Activated CD4-positive, alpha-beta T cell treated with anti-CD3 and anti-CD28 coated beads, Interleukin-2, amount 10 ng/mL, durations not matched to agents 7 days and 5 days (primary cell): ENCODE results near the gene RET. TPM values are rescaled to one million over a fixed set of nuclear protein-coding genes. Genes with fewer than 3 reads are reported as not detected.

Source experiments
- CTCF ChIA-PET: fragments of 350-600 bp; sonication (Branson Sonifier 250); formaldehyde crosslinking; loops from one replicate; lab custom pipeline; 2021; ENCODE audit warnings: antibody characterized with exemption; lab: Charles Lee
- POLR2A ChIA-PET: fragments of 350-600 bp; sonication (Branson Sonifier 250); formaldehyde crosslinking; loops from one replicate; lab custom pipeline; 2021; ENCODE audit warnings: antibody characterized with exemption; lab: Charles Lee
- DNase-seq: peaks from one replicate; pipeline ENCODE4 v3.0.0-alpha.2; 2020
- H3K27ac Mint-ChIP-seq: one replicate; pipeline ENCODE4 v1.8.0; 2021; ENCODE audit warnings: mild to moderate bottlenecking, moderate library complexity, mixed read lengths
- H3K27me3 Mint-ChIP-seq: one replicate; pipeline ENCODE4 v1.8.0; 2021; ENCODE audit warnings: mixed read lengths
- H3K36me3 Mint-ChIP-seq: one replicate; pipeline ENCODE4 v1.8.0; 2021; ENCODE audit warnings: low read depth, mixed read lengths
- H3K4me1 Mint-ChIP-seq: one replicate; pipeline ENCODE4 v1.8.0; 2021; ENCODE audit warnings: mixed read lengths
- H3K4me3 Mint-ChIP-seq: one replicate; pipeline ENCODE4 v1.8.0; 2021; ENCODE audit warnings: mild to moderate bottlenecking, moderate library complexity, mixed read lengths
- H3K9me3 Mint-ChIP-seq: one replicate; pipeline ENCODE4 v1.8.0; 2021; ENCODE audit warnings: mixed read lengths
- total RNA-seq, 2 experiments: library from RNA; stranded (reverse); gene quantifications; one replicate each; pipeline ENCODE4 v1.2.3, GENCODE V29; 2021

RET gene
- total RNA-seq, 2 experiments from 2014 or later = 0.10 TPM

DNA sequence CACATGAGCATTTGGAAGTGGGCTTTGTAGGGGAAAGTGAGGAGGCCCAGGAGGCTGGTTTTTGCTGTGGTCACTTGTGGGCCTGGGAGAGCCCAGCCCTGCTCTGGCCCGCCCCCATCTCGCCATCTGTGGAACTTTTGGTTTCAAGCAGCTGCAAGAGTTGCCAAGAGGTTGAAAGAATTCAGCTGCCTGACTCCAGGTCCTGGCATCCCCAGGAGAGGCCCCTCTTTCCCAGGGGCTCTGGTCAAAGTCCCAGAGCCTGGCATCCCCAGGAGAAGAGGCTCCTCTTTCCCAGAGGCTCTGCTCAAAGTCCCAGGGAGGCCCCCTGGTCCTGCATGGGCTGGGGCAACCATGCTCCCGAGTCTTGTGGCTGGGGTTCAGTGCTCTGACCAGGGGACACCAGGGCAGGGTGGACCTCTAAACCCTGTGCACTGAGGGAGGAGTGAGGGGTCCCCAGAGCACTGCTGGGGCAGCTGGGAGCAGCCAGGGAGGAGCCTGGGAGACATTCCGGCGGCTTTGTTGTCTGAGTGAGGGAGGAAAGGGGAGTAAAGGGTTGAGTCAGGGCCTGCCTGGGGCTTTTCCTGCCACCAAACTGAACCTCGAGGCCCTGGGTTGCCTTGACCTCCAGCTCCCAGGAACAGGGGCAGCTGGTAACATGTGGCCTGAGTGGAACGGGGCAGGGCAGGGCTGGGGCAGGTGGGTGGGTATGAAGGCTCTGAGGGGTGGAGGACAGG lies 33.6 kb downstream of the RET start:
- POLR2A ChIA-PET = no interaction called here
- Mint-ChIP-seq H3K9me3 (no peaks in the 10 kb centered on the region), H3K27me3 (no peaks in the 10 kb centered on the region), H3K4me3 (no peak overlapping the region), H3K4me1 (peaks cover 23% of the 10 kb centered on the region), H3K36me3 (no peaks in the 10 kb centered on the region), H3K27ac (peak overlapping the region; percentile 25)
- no peak for DNase-seq
- CTCF ChIA-PET = no interaction called here

DNA sequence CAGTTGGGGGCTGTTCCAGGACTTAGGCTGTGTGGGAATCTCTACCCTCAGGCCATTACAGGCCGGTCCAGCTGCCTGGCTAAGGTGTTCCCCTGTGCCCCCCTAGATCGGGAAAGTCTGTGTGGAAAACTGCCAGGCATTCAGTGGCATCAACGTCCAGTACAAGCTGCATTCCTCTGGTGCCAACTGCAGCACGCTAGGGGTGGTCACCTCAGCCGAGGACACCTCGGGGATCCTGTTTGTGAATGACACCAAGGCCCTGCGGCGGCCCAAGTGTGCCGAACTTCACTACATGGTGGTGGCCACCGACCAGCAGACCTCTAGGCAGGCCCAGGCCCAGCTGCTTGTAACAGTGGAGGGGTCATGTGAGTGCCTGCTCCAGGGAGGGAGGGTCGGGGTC lies 34.2 kb downstream of the RET start:
- Mint-ChIP-seq H3K36me3 (no peaks in the 10 kb centered on the region), H3K4me1 (peaks cover 18% of the 10 kb centered on the region), H3K9me3 (no peaks in the 10 kb centered on the region), H3K4me3 (no peak overlapping the region), H3K27me3 (no peaks in the 10 kb centered on the region), H3K27ac (peak overlapping the region; percentile 25)
- no peak for DNase-seq
- POLR2A ChIA-PET = interaction anchor here (0.9 kb wide), 1 partner anchor 10 kb away, joined by 3 read pairs; no protein-coding TSS in a partner anchor
- CTCF ChIA-PET = no interaction called here

DNA sequence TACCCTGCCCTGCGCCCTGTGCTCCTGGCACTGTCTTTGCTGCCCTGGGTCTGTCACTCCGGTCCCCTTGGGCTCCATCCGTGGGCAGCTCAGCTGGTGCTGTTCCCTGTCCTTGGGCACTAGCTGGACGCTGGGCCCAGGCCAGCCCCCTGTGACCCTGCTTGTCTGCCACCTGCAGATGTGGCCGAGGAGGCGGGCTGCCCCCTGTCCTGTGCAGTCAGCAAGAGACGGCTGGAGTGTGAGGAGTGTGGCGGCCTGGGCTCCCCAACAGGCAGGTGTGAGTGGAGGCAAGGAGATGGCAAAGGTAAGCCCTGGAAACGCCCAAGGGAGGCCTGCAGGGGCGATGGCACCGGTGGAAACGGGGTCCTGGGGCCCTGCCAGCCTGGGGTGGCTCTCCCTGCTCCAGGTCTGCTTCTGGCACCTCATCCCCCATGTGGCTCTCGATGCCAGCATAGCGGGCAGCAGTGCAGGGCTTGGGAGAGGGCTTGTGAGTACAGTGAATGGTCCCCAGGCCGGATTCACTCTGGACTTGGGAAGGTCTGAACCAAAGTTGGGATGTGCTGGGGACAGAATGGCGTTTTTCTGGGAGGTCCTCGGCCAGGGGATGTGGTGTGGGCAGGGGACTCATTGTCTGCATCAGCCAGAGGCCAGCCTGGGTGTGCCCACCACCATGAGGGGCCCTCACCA lies 35.2 kb downstream of the RET start:
- DNase-seq = no peak
- Mint-ChIP-seq H3K27ac (no peak overlapping the region), H3K9me3 (no peaks in the 10 kb centered on the region), H3K27me3 (no peaks in the 10 kb centered on the region), H3K4me3 (no peak overlapping the region), H3K36me3 (no peaks in the 10 kb centered on the region), H3K4me1 (peaks cover 8% of the 10 kb centered on the region)
- CTCF ChIA-PET = no interaction called here
- POLR2A ChIA-PET = interaction anchor here (0.9 kb wide), 1 partner anchor 9 kb away, joined by 3 read pairs; no protein-coding TSS in a partner anchor

DNA sequence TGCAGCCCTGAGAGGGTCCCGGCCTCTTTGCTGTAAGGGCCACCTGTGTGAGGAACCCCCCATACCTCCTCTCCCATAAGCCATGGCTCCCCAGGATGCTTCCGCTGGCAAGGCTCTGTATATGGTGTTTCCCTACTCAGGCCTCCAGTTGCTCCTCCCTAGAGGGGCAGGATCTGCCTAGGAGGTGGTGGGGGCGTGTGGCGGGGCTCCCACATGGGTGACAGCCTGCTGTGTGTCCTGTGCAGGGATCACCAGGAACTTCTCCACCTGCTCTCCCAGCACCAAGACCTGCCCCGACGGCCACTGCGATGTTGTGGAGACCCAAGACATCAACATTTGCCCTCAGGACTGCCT lies 35.7 kb downstream of the RET start:
- CTCF ChIA-PET = no interaction called here
- Mint-ChIP-seq H3K4me3 (no peak overlapping the region), H3K27ac (no peak overlapping the region), H3K27me3 (no peaks in the 10 kb centered on the region), H3K9me3 (no peaks in the 10 kb centered on the region), H3K36me3 (no peaks in the 10 kb centered on the region), H3K4me1 (peaks cover 7% of the 10 kb centered on the region)
- POLR2A ChIA-PET = no interaction called here
- no peak for DNase-seq

DNA sequence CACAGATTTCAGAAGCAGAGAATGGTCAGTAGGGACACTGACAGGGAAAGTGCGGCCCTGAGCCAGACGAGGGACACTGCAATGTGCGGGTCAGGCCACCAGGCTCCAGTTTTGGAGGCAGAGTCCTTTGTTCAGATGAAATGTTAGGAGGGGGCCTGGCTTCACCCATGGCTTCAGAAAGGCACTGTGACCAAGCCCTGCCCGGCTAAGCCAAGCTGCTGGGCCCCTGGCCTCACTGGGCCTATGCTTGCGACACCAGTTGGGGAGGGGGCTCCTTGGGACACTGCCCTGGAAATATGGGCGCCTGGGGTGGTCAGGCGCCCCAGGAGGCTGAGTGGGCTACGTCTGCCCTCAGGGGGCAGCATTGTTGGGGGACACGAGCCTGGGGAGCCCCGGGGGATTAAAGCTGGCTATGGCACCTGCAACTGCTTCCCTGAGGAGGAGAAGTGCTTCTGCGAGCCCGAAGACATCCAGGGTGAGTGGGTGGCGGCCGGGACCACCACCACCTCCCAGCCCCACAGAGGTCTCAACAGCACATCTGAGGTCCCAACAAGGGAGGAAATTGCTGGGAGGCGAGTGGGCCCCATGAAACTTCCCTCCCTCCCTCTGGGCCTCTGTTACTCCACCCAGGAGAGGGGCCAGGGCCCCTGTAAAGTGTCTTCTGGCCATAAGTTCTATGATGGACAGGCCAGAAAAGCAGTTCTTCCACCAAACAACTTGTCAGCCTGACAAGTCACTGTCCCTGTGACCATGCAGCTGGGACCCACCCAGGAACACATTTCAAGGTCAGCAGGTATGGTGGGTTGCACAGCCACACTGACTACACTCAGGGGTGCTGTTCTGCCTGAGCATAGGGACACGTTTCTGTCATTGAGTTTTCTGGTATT lies 36.6 kb downstream of the RET start:
- ChIA-PET CTCF (no interaction called here), POLR2A (no interaction called here)
- no peaks in the 10 kb centered on the region for H3K9me3 Mint-ChIP-seq
- DNase-seq = no peak
- H3K27ac Mint-ChIP-seq = no peak overlapping the region
- no peaks in the 10 kb centered on the region for H3K36me3 Mint-ChIP-seq
- H3K4me1 Mint-ChIP-seq = peaks cover 7% of the 10 kb centered on the region
- no peak overlapping the region for H3K4me3 Mint-ChIP-seq
- no peaks in the 10 kb centered on the region for H3K27me3 Mint-ChIP-seq

DNA sequence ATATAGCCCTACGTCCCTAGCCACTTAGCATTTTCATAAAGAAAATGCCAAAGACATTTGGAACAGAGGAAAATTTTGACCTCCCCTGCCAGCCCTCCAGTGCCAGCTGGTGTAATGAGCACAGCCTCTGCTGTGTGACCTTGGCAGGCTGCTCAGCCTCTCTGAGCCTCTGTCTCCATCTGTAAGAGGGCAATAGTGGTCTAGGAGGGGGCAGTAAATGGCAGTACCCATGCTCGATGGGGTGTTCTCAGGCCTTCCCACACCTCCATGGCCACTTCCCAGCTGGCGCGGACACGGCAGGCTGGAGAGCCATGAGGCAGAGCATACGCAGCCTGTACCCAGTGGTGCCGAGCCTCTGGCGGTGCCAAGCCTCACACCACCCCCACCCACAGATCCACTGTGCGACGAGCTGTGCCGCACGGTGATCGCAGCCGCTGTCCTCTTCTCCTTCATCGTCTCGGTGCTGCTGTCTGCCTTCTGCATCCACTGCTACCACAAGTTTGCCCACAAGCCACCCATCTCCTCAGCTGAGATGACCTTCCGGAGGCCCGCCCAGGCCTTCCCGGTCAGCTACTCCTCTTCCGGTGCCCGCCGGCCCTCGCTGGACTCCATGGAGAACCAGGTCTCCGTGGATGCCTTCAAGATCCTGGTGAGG lies 37.3 kb downstream of the RET start:
- Mint-ChIP-seq H3K4me1 (peaks cover 11% of the 10 kb centered on the region), H3K4me3 (no peak overlapping the region), H3K27ac (no peak overlapping the region), H3K27me3 (no peaks in the 10 kb centered on the region), H3K9me3 (no peaks in the 10 kb centered on the region), H3K36me3 (no peaks in the 10 kb centered on the region)
- ChIA-PET CTCF (interaction anchor here (0.9 to 1.6 kb wide), 2 partner anchors 11 to 25 kb away, joined by 3 to 4 read pairs; no protein-coding TSS in a partner anchor), POLR2A (no interaction called here)
- no peak for DNase-seq

DNA sequence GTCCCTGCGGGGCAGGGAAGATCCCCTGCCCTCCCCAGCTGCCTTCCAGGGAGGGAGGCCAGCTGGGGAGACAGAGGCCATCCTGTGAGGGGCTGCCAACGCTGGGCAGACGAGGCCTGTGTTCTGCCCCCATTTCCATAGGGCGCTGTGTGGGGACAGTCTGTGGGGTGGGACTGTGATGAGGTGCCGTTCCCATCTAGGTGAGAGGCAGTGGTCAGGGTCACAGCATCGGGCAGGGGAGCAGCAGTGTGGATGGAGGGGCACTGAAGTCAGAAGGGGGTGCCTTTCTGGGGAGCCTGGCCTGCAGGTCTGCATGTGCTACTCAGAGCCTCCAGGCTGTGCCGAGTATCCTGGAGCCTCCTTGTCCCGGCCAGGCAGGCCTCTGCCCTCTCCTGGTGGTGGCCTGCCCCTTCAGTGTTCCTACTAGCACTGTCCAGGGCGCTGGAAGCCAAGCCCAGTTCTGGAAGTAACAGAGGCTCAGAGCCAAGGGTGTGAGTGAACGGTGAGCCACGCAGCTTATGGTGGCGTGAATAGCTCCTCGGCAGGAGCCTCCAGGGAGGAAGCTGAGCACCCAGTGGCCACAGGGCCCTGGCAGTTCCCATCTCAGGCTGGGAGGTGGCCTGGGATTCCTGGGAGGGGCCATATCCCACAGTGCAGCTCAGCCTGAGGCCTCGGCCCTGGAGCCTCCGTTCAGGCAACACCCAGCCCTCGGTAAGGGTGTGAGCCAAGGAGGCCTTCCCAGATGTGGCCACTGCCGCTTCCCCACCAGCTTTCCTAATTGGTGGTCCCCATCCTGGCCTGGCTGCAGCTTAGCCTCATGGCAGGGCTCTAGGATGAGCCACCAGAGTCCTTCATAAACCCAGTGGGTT lies 38.1 kb downstream of the RET start:
- no peaks in the 10 kb centered on the region for H3K36me3 Mint-ChIP-seq
- no peak overlapping the region for H3K4me3 Mint-ChIP-seq
- no peak overlapping the region for H3K27ac Mint-ChIP-seq
- H3K27me3 Mint-ChIP-seq = no peaks in the 10 kb centered on the region
- no peak for DNase-seq
- H3K4me1 Mint-ChIP-seq = peaks cover 15% of the 10 kb centered on the region
- ChIA-PET CTCF (interaction anchor here (0.9 to 1.6 kb wide), 3 partner anchors 9 to 24 kb away, joined by 3 to 7 read pairs (median 4); no protein-coding TSS in a partner anchor), POLR2A (no interaction called here)
- H3K9me3 Mint-ChIP-seq = no peaks in the 10 kb centered on the region

DNA sequence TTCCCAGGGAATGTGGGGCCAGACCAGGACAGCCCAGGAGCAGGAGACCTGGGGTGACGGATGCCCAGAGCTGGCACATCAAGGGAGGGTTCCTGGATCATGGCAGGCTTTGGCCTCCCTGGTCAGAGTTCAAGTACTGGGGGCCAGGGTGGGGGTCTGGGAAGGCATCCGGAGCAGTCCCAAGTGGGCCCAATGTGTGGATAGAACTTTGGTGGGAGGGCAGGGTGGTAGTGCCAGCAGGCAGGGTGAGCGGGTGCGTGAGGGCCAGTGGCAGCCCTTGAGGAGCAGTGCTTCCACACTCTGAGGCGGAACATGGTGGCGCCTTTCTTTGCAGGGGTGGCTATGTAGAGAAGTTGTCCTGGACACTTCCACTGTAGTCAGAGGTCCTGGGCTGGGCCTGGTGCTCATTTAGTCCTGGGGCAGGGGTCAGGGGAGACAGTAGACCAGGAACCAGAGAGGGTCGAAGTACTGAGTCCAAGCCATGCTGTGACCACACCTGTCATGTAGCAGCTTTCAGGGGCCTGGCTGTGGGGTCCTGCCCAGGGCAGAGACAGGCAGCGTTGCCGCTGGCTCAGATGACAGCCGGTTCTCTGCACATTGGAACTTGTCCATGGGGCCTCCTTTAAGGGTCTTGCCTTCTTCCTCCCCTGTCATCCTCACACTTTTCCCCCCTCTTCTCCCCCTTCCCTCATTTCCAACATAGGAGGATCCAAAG lies 39.2 kb downstream of the RET start:
- ChIA-PET POLR2A (no interaction called here), CTCF (interaction anchor here (1.4 to 1.6 kb wide), 2 partner anchors 9 to 11 kb away, joined by 4 to 7 read pairs; no protein-coding TSS in a partner anchor)
- H3K27ac Mint-ChIP-seq = peak overlapping the region; percentile 38
- peaks cover 20% of the 10 kb centered on the region for H3K4me1 Mint-ChIP-seq
- H3K4me3 Mint-ChIP-seq = no peak overlapping the region
- H3K27me3 Mint-ChIP-seq = no peaks in the 10 kb centered on the region
- DNase-seq = no peak
- no peaks in the 10 kb centered on the region for H3K9me3 Mint-ChIP-seq
- H3K36me3 Mint-ChIP-seq = no peaks in the 10 kb centered on the region

DNA sequence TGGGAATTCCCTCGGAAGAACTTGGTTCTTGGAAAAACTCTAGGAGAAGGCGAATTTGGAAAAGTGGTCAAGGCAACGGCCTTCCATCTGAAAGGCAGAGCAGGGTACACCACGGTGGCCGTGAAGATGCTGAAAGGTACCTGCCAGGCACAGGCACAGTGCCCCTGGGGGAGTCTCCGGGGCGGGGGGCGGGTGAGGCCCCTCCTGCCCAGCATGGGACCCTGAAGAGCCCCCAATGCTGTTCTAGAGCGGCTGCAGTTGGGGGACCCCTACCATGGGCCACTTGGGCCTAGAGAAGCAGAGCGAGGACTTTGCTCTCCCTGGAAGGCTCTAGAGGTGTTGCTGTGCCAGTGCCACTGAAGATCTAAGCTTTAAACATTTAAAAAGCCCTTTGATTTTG lies 39.7 kb downstream of the RET start:
- Mint-ChIP-seq H3K27ac (no peak overlapping the region), H3K27me3 (no peaks in the 10 kb centered on the region), H3K9me3 (no peaks in the 10 kb centered on the region), H3K4me1 (peaks cover 26% of the 10 kb centered on the region), H3K4me3 (no peak overlapping the region), H3K36me3 (no peaks in the 10 kb centered on the region)
- no peak for DNase-seq
- ChIA-PET POLR2A (no interaction called here), CTCF (no interaction called here)

DNA sequence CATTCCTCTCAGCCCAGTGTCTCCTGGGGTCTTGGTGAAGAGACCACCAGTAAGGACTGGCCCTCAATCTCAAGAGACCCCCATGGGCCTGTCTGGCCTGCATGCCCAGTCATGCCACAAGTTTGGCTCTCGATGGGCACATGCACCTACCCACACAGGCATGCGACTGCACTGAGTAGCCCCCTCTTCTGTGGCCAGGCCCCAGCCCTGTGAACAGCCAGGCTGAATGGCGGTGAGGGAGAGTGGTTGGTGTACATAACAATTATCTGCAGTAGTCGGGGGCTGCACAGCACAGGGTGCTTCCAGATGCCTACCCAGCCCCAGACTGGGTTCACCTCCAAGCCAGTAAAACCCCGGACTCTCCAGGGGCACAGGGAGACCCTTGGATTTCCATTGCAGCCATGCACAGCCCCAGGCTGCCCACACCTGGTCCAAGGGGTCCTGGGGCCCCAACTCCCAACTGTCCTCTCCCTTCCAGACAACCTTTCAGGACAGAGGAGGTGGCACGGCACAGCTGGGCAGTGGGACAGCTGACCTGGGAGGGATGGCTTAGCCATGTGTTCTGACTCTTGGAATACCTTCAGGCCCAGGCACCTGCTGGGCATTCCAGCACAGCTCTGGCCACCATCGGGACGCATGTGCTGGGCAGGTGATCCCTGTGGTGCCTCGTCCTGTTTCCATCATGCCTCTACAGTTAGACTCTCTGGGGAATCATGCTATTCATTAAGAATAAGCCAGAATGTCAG lies 40.3 kb downstream of the RET start:
- Mint-ChIP-seq H3K4me1 (peaks cover 32% of the 10 kb centered on the region), H3K4me3 (no peak overlapping the region), H3K27ac (peak overlapping the region; percentile 3), H3K36me3 (no peaks in the 10 kb centered on the region), H3K27me3 (no peaks in the 10 kb centered on the region), H3K9me3 (no peaks in the 10 kb centered on the region)
- CTCF ChIA-PET = no interaction called here
- POLR2A ChIA-PET = no interaction called here
- no peak for DNase-seq
